ELF-1 (cell line): ENCODE measurements around the gene RALGDS.

Source experiments
- DNase-seq: peaks from one replicate; pipeline ENCODE4 v3.0.0-alpha.2; 2016; ENCODE audit warnings: low read depth, low spot score

The RALGDS gene

GRCh38 chr9:133151041-133151440 is 30.0 kb upstream of the RALGDS start:
- DNase-seq, result no peak

- DNase-seq, result peak; percentile 94
Measured at GRCh38 chr9:133149130-133150015, 28.3 kb upstream of the RALGDS start.

- DNase-seq, result peak; percentile 36
Measured at GRCh38 chr9:133148199-133149129, 27.4 kb upstream of the RALGDS start.

GRCh38 chr9:133147412-133148198 is 26.6 kb upstream of the RALGDS start:
- DNase-seq, result peak; percentile 95

- DNase-seq, result no peak
Measured at GRCh38 chr9:133146746-133147411, 25.8 kb upstream of the RALGDS start.

GRCh38 chr9:133144904-133145851 is 24.1 kb upstream of the RALGDS start:
- no peak for DNase-seq

GRCh38 chr9:133144142-133144903 is 23.3 kb upstream of the RALGDS start:
- DNase-seq, result peak; percentile 89

- DNase-seq, result no peak
Measured at GRCh38 chr9:133143639-133144141, 22.6 kb upstream of the RALGDS start.

- peak; percentile 53 for DNase-seq
Measured at GRCh38 chr9:133142684-133143622, 21.9 kb upstream of the RALGDS start.

GRCh38 chr9:133141833-133142595 is 21.0 kb upstream of the RALGDS start:
- DNase-seq, result no peak

GRCh38 chr9:133140606-133141005 is 19.6 kb upstream of the RALGDS start:
- DNase-seq, result no peak

GRCh38 chr9:133140174-133140505 is 19.1 kb upstream of the RALGDS start:
- DNase-seq, result no peak

GRCh38 chr9:133139246-133140173 is 18.5 kb upstream of the RALGDS start:
- DNase-seq, result no peak

- DNase-seq, result no peak
Measured at GRCh38 chr9:133137451-133138231, 16.6 kb upstream of the RALGDS start.

- DNase-seq, result no peak
Measured at GRCh38 chr9:133135146-133135745, 14.2 kb upstream of the RALGDS start.
